Measurements from ENCODE around the gene ERCC1.

ERCC1 gene

GRCh38 chr19:45464852-45465441, 41.2 kb upstream of the ERCC1 start:
- Histone ChIP-seq H3K4me2 (ENCODE audit: low read length) (no peak overlapping the region), H3K9ac (no peak overlapping the region), H3K79me2 (no peaks in the 10 kb centered on the region), H3K4me1 (peaks cover 10% of the 10 kb centered on the region), H3K9me3 (ENCODE audit: control insufficient read depth, low read length) (no peaks in the 10 kb centered on the region), H2AFZ (no peak overlapping the region), H3K27ac (no peak overlapping the region), H3K36me3 (ENCODE audit: control insufficient read depth, insufficient read depth, low read length) (no peaks in the 10 kb centered on the region), H3K27me3 (ENCODE audit: control insufficient read depth, insufficient read depth, low read length) (no peaks in the 10 kb centered on the region), H3K4me3 (ENCODE audit: low read depth, low read length) (no peak overlapping the region)
- no peak for TF ChIP-seq CTCF (IDR thresholded peaks at IDR 0.05)

DNA sequence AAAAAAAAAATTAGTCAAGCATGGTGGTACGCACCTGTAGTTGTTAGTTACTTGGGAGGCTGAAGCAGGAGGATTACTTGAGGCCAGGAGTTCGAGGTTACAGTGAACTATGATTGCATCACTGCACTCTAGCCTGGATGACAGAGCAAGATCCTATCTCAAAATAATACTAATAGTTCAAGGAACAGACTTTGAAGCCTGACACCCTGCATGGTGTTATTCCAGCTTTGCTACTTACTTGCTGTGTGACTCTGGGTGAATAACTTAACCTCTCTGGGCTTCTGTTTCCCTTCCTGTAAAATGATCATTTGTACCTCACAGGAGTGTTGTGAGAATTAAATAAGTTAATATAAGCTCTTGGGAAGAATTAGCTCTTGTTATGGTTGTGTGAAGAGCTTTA, 40.6 kb upstream of the ERCC1 start:
- H3K4me3 ChIP-seq (ENCODE audit: low read depth, low read length) = no peak overlapping the region
- H3K4me1 ChIP-seq = peaks cover 7% of the 10 kb centered on the region
- H2AFZ ChIP-seq = no peak overlapping the region
- no peaks in the 10 kb centered on the region for H3K9me3 ChIP-seq (ENCODE audit: control insufficient read depth, low read length)
- no peaks in the 10 kb centered on the region for H3K36me3 ChIP-seq (ENCODE audit: control insufficient read depth, insufficient read depth, low read length)
- no peak overlapping the region for H3K9ac ChIP-seq
- no peak overlapping the region for H3K4me2 ChIP-seq (ENCODE audit: low read length)
- H3K27ac ChIP-seq = no peak overlapping the region
- no peaks in the 10 kb centered on the region for H3K27me3 ChIP-seq (ENCODE audit: control insufficient read depth, insufficient read depth, low read length)
- no peaks in the 10 kb centered on the region for H3K79me2 ChIP-seq
- TF ChIP-seq CTCF (IDR thresholded peaks at IDR 0.05) = no peak

GRCh38 chr19:45463241-45463640, 39.5 kb upstream of the ERCC1 start:
- no peaks in the 10 kb centered on the region for H3K27me3 ChIP-seq (ENCODE audit: control insufficient read depth, insufficient read depth, low read length)
- H3K9ac ChIP-seq = no peak overlapping the region
- H2AFZ ChIP-seq = no peak overlapping the region
- H3K4me3 ChIP-seq (ENCODE audit: low read depth, low read length) = no peak overlapping the region
- H3K9me3 ChIP-seq (ENCODE audit: control insufficient read depth, low read length) = no peaks in the 10 kb centered on the region
- no peaks in the 10 kb centered on the region for H3K36me3 ChIP-seq (ENCODE audit: control insufficient read depth, insufficient read depth, low read length)
- peaks cover 3% of the 10 kb centered on the region for H3K4me1 ChIP-seq
- H3K4me2 ChIP-seq (ENCODE audit: low read length) = no peak overlapping the region
- TF ChIP-seq CTCF (IDR thresholded peaks at IDR 0.05) = no peak
- no peaks in the 10 kb centered on the region for H3K79me2 ChIP-seq
- H3K27ac ChIP-seq = no peak overlapping the region

GRCh38 chr19:45462174-45462573, 38.5 kb upstream of the ERCC1 start:
- Histone ChIP-seq H3K4me3 (ENCODE audit: low read depth, low read length) (no peak overlapping the region), H3K27ac (no peak overlapping the region), H3K9ac (no peak overlapping the region), H3K27me3 (ENCODE audit: control insufficient read depth, insufficient read depth, low read length) (no peaks in the 10 kb centered on the region), H3K4me2 (ENCODE audit: low read length) (no peak overlapping the region), H3K79me2 (no peaks in the 10 kb centered on the region), H2AFZ (no peak overlapping the region), H3K9me3 (ENCODE audit: control insufficient read depth, low read length) (no peaks in the 10 kb centered on the region), H3K36me3 (ENCODE audit: control insufficient read depth, insufficient read depth, low read length) (no peaks in the 10 kb centered on the region), H3K4me1 (no peaks in the 10 kb centered on the region)
- TF ChIP-seq CTCF (IDR thresholded peaks at IDR 0.05) = no peak

DNA sequence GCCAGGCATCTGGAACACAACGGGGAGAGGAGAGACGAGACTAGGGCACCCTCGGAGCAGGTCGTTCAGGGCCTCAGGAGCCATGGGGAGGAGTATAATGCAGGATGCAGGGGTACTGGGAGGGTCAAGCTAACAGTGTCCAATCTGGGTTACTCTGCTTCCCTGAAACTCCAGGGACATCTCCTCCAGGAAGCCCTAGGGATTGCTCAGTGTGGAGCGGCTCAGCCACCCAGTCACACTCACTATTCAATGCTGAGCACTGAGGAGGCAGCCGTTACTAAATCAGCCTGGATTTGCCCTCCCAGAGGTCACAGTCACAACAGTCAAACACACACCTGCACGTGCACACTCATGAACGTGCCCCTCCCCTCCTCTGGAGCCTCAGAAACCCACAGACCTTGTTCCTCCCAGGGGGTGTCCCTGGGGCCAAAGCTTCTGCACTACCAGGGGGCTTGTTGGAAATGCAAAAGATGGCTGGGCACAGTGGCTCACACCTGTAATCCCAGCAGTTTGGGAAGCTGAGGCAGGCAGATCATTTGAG, 37.2 kb upstream of the ERCC1 start:
- no peak overlapping the region for H3K9ac ChIP-seq
- no peaks in the 10 kb centered on the region for H3K79me2 ChIP-seq
- H3K4me1 ChIP-seq = peaks cover 6% of the 10 kb centered on the region
- no peak overlapping the region for H3K27ac ChIP-seq
- H3K36me3 ChIP-seq (ENCODE audit: control insufficient read depth, insufficient read depth, low read length) = no peaks in the 10 kb centered on the region
- TF ChIP-seq CTCF (IDR thresholded peaks at IDR 0.05) = no peak
- H3K27me3 ChIP-seq (ENCODE audit: control insufficient read depth, insufficient read depth, low read length) = no peaks in the 10 kb centered on the region
- no peak overlapping the region for H3K4me3 ChIP-seq (ENCODE audit: low read depth, low read length)
- H3K9me3 ChIP-seq (ENCODE audit: control insufficient read depth, low read length) = no peaks in the 10 kb centered on the region
- H2AFZ ChIP-seq = no peak overlapping the region
- H3K4me2 ChIP-seq (ENCODE audit: low read length) = no peak overlapping the region
